IMR-90 (cell line): Measurements from ENCODE around the gene LGALS4. TPM values are rescaled to one million over a fixed set of nuclear protein-coding genes. Genes with fewer than 3 reads are reported as not detected.

Source experiments
- ATAC-seq: fragments of 200-7000 bp; cut with Tn5 transposase; 2 replicates; pipeline ENCODE4 v1.9.1; 2020; ENCODE audit warnings: low read depth, mild to moderate bottlenecking, moderate library complexity
- BruUV-seq: library from RNA; stranded (reverse); fragments of 400-500 nt; replicated peaks from 2 replicates; lab custom pipeline; 2021; lab: Mats Ljungman, UMichigan
- CTCF ChIA-PET: fragments of 300-600 bp; formaldehyde crosslinking; extraction: SDS; loops from one replicate; lab custom pipeline; 2021; ENCODE audit warnings: antibody characterized with exemption; lab: Yijun Ruan, JAX
- POLR2A ChIA-PET: fragments of 300-600 bp; sonication (Branson Sonifier 250); formaldehyde crosslinking; loops from one replicate; lab custom pipeline; 2022; ENCODE audit warnings: antibody characterized with exemption; ENCODE audit not compliant: unreplicated experiment; lab: Charles Lee
- DNase-seq: peaks from one replicate; pipeline ENCODE4 v3.0.0; 2013
- H2AFZ ChIP-seq: replicated peaks from 2 replicates; pipeline ENCODE3; 2013; ENCODE audit warnings: low read length, mild to moderate bottlenecking; ENCODE audit not compliant: poor library complexity
- H2AK5ac ChIP-seq: 2 replicates; pipeline ENCODE4 v1.6.1; 2013; ENCODE audit warnings: low read depth, low read length, inconsistent platforms
- H2AK9ac ChIP-seq: replicated peaks from 2 replicates; pipeline ENCODE3; 2013; ENCODE audit warnings: mild to moderate bottlenecking, low read depth, low read length, moderate library complexity; ENCODE audit not compliant: poor library complexity
- H2BK120ac ChIP-seq: 2 replicates; pipeline ENCODE4 v1.6.1; 2013; ENCODE audit warnings: low read depth, low read length, inconsistent platforms
- H2BK15ac ChIP-seq: 3 replicates; pipeline ENCODE4 v1.6.1; 2013; ENCODE audit warnings: low read depth, low read length, inconsistent platforms
- H2BK20ac ChIP-seq: 2 replicates; pipeline ENCODE4 v1.6.1; 2013; ENCODE audit warnings: low read depth, mild to moderate bottlenecking, inconsistent platforms, low read length, moderate library complexity
- H2BK5ac ChIP-seq: 2 replicates; pipeline ENCODE4 v1.6.1; 2013; ENCODE audit warnings: mild to moderate bottlenecking, low read depth, low read length, inconsistent platforms; ENCODE audit not compliant: poor library complexity, severe bottlenecking
- H3K14ac ChIP-seq: replicated peaks from 2 replicates; pipeline ENCODE4 v1.6.1; 2013; ENCODE audit warnings: low read depth, low read length, inconsistent platforms
- H3K18ac ChIP-seq: 2 replicates; pipeline ENCODE4 v1.6.1; 2013; ENCODE audit warnings: low read depth, low read length, control low read depth
- H3K23ac ChIP-seq: 2 replicates; pipeline ENCODE4 v1.6.1; 2013; ENCODE audit warnings: low read depth, low read length, inconsistent platforms
- H3K27ac ChIP-seq: 2 replicates; pipeline ENCODE4 v1.5.1; 2013; ENCODE audit warnings: mild to moderate bottlenecking, control low read depth, low read length; ENCODE audit not compliant: insufficient read depth
- H3K27me3 ChIP-seq: 2 replicates; pipeline ENCODE4 v1.6.1; 2013; ENCODE audit warnings: low read length; ENCODE audit not compliant: control insufficient read depth, insufficient read depth
- H3K36me3 ChIP-seq: 2 replicates; pipeline ENCODE4 v1.6.1; 2013; ENCODE audit warnings: low read length, mixed read lengths; ENCODE audit not compliant: control insufficient read depth, insufficient read depth
- H3K4ac ChIP-seq: 2 replicates; pipeline ENCODE4 v1.6.1; 2013; ENCODE audit warnings: low read depth, low read length, inconsistent platforms
- H3K4me1 ChIP-seq: 2 replicates; pipeline ENCODE4 v1.6.1; 2013; ENCODE audit warnings: low read length, mixed read lengths; ENCODE audit not compliant: control insufficient read depth, insufficient read depth
- H3K4me2 ChIP-seq: 2 replicates; pipeline ENCODE4 v1.6.1; 2013; ENCODE audit warnings: low read depth, mild to moderate bottlenecking, control low read depth, low read length, moderate library complexity
- H3K4me3 ChIP-seq: 2 replicates; pipeline ENCODE4 v1.5.1; 2013; ENCODE audit warnings: low read depth, mild to moderate bottlenecking, control low read depth, low read length, moderate library complexity; ENCODE audit not compliant: insufficient read depth
- H3K56ac ChIP-seq: 2 replicates; pipeline ENCODE4 v1.6.1; 2013; ENCODE audit warnings: low read length, inconsistent platforms; ENCODE audit not compliant: insufficient read depth; ENCODE audit errors: extremely low read depth
- H3K79me1 ChIP-seq, 2 experiments: 2 replicates each; pipeline ENCODE4 v1.6.1; 2013; ENCODE audit warnings: low read length in 2 of 2, inconsistent platforms in 1 of 2, low read depth in 1 of 2
- H3K9ac ChIP-seq: 2 replicates; pipeline ENCODE4 v1.6.1; 2013; ENCODE audit warnings: low read depth, low read length, control low read depth
- H3K9me1 ChIP-seq: 2 replicates; pipeline ENCODE4 v1.6.1; 2013; ENCODE audit warnings: low read length, inconsistent platforms; ENCODE audit not compliant: insufficient read depth
- H3K9me3 ChIP-seq: 2 replicates; pipeline ENCODE4 v1.6.1; 2013; ENCODE audit warnings: low read length; ENCODE audit not compliant: control insufficient read depth, insufficient read depth
- H4K20me1 ChIP-seq: 2 replicates; pipeline ENCODE4 v1.6.1; 2013; ENCODE audit warnings: low read length, inconsistent platforms; ENCODE audit not compliant: insufficient read depth
- H4K5ac ChIP-seq: 2 replicates; pipeline ENCODE4 v1.6.1; 2013; ENCODE audit warnings: mild to moderate bottlenecking, low read depth, low read length, control low read depth
- H4K8ac ChIP-seq, 2 experiments: 2 replicates each; pipeline ENCODE4 v1.6.1; 2013; ENCODE audit warnings: low read depth in 2 of 2, low read length in 2 of 2, control low read depth in 1 of 2, inconsistent platforms in 1 of 2
- H4K91ac ChIP-seq: 2 replicates; pipeline ENCODE4 v1.6.1; 2013; ENCODE audit warnings: low read depth, low read length, inconsistent platforms; ENCODE audit not compliant: insufficient read depth
- BHLHE40 ChIP-seq: fragments of 150-350 bp; IDR thresholded peaks from 2 replicates; pipeline ENCODE4 v1.6.1; 2016; ENCODE audit warnings: mild to moderate bottlenecking, low read depth, low read length
- CEBPB ChIP-seq: IDR thresholded peaks from 2 replicates; pipeline ENCODE4 v1.6.1; 2012; ENCODE audit warnings: low read depth, low read length, improper control_type of control experiment
- CHD1 ChIP-seq: IDR thresholded peaks from 2 replicates; pipeline ENCODE4 v1.6.1; 2012; ENCODE audit warnings: low read depth, low read length, improper control_type of control experiment
- FOS ChIP-seq: fragments of 150-350 bp; IDR thresholded peaks from 2 replicates; pipeline ENCODE4 v1.6.1; 2016; ENCODE audit warnings: low read depth, low read length
- MAFK ChIP-seq: IDR thresholded peaks from 2 replicates; pipeline ENCODE4 v1.6.1; 2012; ENCODE audit warnings: low read depth, low read length, improper control_type of control experiment
- NFE2L2 ChIP-seq: fragments of 150-350 bp; IDR thresholded peaks from 2 replicates; pipeline ENCODE4 v1.6.1; 2016; ENCODE audit warnings: low read depth, mild to moderate bottlenecking, low read length
- POLR2A ChIP-seq: IDR thresholded peaks from 2 replicates; pipeline ENCODE4 v1.6.1; 2012; ENCODE audit warnings: mild to moderate bottlenecking, low read depth, low read length
- RCOR1 ChIP-seq: IDR thresholded peaks from 2 replicates; pipeline ENCODE4 v1.6.1; 2012; ENCODE audit warnings: mild to moderate bottlenecking, low read length, improper control_type of control experiment; ENCODE audit not compliant: insufficient replicate concordance
- RFX5 ChIP-seq: IDR thresholded peaks from 2 replicates; pipeline ENCODE4 v1.8.0; 2012; ENCODE audit warnings: low read depth, mild to moderate bottlenecking, low read length, moderate library complexity
- SMC3 ChIP-seq: fragments of 150-350 bp; IDR thresholded peaks from 2 replicates; pipeline ENCODE4 v1.6.1; 2016; ENCODE audit warnings: low read depth, mild to moderate bottlenecking, antibody characterized with exemption, low read length, moderate library complexity
- WGBS, 2 experiments: methylation state at CpG; one replicate each; pipeline versions ENCODE4 v1.1.5 to v1.1.7; 2013; ENCODE audit warnings: missing lambda C conversion rate in 2 of 2; ENCODE audit not compliant: insufficient read length in 1 of 2; ENCODE audit errors: extremely low coverage in 2 of 2; 5-methylcytosine and 5-hydroxymethylcytosine counted together
- dilution Hi-C: fragments of 300-500 bp; cut with HindIII; formaldehyde crosslinking; loops from one replicate; pipeline ENCODE4 v1.14.3; 2018; ENCODE audit warnings: low sequenced_read_pairs; ENCODE audit not compliant: unreplicated experiment
- in situ Hi-C: fragments of 300-500 bp; cut with MboI; formaldehyde crosslinking; loops from 3 replicates; pipeline ENCODE4 v1.14.3; 2019; ENCODE audit warnings: low sequenced_read_pairs, inconsistent platforms, mixed read lengths
- intact Hi-C: fragments of 100-400 bp; cut with micrococcal nuclease; formaldehyde crosslinking; loops from 2 replicates; pipeline ENCODE4 v1.10.0; 2022
- polyA plus RNA-seq, 3 experiments: library from polyadenylated mRNA; depleted of rRNA; stranded (reverse); fragments of >200 nt; gene quantifications; 2 replicates each; pipeline ENCODE4 v1.2.3, GENCODE V29; 2012; ENCODE audit warnings: low replicate concordance in 1 of 3
- total RNA-seq: library from RNA; depleted of rRNA; stranded (reverse); fragments of >200 nt; gene quantifications from 2 replicates; pipeline ENCODE4 v1.2.3, GENCODE V29; 2012
- TF ChIP-seq, protein P1 (sequence below): fragments of 150-350 bp; IDR thresholded peaks from 2 replicates; pipeline ENCODE4 v1.6.1; 2017; ENCODE audit warnings: mild to moderate bottlenecking, antibody characterized with exemption, low read length, low read depth
- TF ChIP-seq, protein P2 (sequence below): fragments of 150-350 bp; IDR thresholded peaks from 2 replicates; pipeline ENCODE4 v1.6.1; 2016; ENCODE audit warnings: low read depth, mild to moderate bottlenecking, low read length, moderate library complexity, borderline replicate concordance
- TF ChIP-seq, protein P3 (sequence below): conservative IDR thresholded peaks from 2 replicates; pipeline ENCODE4 v1.5.1; 2012; ENCODE audit warnings: mild to moderate bottlenecking, low read depth, low read length, improper control_type of control experiment

Gene LGALS4
- total and polyA plus RNA-seq, 2 of the 4 experiments (the other 2 are of a cell fraction) = 0.29 TPM; not detected in 1

DNA sequence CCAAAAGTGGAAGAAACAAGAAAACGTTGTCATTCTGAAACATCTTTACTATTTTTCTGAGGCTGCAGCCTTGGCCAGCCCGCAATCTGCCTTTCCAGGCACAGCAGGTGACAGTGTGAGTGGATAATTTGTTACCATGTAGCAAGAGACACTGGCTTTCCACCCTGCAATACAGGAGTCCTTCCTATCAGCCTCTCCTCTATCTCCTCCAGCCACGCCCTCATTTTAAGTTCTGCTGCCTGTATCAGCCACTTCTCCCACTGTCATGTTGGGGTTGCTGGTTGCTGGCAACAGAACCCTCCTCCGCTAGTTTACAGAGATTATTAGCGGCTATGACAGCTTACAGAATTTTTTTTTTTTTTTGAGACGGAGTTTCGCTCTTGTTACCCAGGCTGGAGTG is 31.7 kb downstream of the LGALS4 start:
- no TSS peak for BruUV-seq
- Histone ChIP-seq H3K9ac (no peak overlapping the region), H2AK5ac (no peak overlapping the region), H3K9me1 (no peaks in the 10 kb centered on the region), H3K27ac (no peak overlapping the region), H3K9me3 (no peaks in the 10 kb centered on the region), H3K36me3 (no peaks in the 10 kb centered on the region), H2BK20ac (no peak overlapping the region), H3K4me1 (no peaks in the 10 kb centered on the region), H2BK5ac (no peak overlapping the region), H4K8ac (no peak overlapping the region), H4K91ac (no peak overlapping the region), H4K20me1 (no peaks in the 10 kb centered on the region), H3K4me2 (no peak overlapping the region), H3K79me1 (no peaks in the 10 kb centered on the region), H2AK9ac (no peak overlapping the region), H3K4me3 (no peak overlapping the region), H3K23ac (no peak overlapping the region), H2BK15ac (no peak overlapping the region), H3K27me3 (peaks cover 17% of the 10 kb centered on the region), H2BK120ac (no peak overlapping the region), H3K18ac (no peak overlapping the region), H3K14ac (no peak overlapping the region), H3K56ac (no peak overlapping the region), H4K5ac (no peak overlapping the region), H2AFZ (no peak overlapping the region), H3K4ac (no peak overlapping the region)
- in situ Hi-C loops = no loop called here
- dilution Hi-C loops = no loop called here
- DNase-seq (no peak), ATAC-seq (no peak)
- CTCF ChIA-PET = no interaction called here
- intact Hi-C loops = no loop called here
- no CpG with 5 or more reads among the region's 7 CpGs for WGBS, 2 experiments
- POLR2A ChIA-PET = no interaction called here
- no peak for TF ChIP-seq SMC3
- TF ChIP-seq RCOR1 = no peak
- TF ChIP-seq, protein P1, sequence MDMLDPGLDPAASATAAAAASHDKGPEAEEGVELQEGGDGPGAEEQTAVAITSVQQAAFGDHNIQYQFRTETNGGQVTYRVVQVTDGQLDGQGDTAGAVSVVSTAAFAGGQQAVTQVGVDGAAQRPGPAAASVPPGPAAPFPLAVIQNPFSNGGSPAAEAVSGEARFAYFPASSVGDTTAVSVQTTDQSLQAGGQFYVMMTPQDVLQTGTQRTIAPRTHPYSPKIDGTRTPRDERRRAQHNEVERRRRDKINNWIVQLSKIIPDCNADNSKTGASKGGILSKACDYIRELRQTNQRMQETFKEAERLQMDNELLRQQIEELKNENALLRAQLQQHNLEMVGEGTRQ = no peak
- TF ChIP-seq FOS = no peak
- no peak for TF ChIP-seq BHLHE40
- no peak for TF ChIP-seq CEBPB
- TF ChIP-seq MAFK = no peak
- TF ChIP-seq, protein P2, sequence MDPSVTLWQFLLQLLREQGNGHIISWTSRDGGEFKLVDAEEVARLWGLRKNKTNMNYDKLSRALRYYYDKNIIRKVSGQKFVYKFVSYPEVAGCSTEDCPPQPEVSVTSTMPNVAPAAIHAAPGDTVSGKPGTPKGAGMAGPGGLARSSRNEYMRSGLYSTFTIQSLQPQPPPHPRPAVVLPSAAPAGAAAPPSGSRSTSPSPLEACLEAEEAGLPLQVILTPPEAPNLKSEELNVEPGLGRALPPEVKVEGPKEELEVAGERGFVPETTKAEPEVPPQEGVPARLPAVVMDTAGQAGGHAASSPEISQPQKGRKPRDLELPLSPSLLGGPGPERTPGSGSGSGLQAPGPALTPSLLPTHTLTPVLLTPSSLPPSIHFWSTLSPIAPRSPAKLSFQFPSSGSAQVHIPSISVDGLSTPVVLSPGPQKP = no peak
- no peak for TF ChIP-seq NFE2L2
- TF ChIP-seq CHD1 = no peak
- TF ChIP-seq, protein P3, sequence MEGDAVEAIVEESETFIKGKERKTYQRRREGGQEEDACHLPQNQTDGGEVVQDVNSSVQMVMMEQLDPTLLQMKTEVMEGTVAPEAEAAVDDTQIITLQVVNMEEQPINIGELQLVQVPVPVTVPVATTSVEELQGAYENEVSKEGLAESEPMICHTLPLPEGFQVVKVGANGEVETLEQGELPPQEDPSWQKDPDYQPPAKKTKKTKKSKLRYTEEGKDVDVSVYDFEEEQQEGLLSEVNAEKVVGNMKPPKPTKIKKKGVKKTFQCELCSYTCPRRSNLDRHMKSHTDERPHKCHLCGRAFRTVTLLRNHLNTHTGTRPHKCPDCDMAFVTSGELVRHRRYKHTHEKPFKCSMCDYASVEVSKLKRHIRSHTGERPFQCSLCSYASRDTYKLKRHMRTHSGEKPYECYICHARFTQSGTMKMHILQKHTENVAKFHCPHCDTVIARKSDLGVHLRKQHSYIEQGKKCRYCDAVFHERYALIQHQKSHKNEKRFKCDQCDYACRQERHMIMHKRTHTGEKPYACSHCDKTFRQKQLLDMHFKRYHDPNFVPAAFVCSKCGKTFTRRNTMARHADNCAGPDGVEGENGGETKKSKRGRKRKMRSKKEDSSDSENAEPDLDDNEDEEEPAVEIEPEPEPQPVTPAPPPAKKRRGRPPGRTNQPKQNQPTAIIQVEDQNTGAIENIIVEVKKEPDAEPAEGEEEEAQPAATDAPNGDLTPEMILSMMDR = no peak
- TF ChIP-seq POLR2A = no peak
- TF ChIP-seq RFX5 = no peak
